Breast epithelium (tissue), 4 donors: ENCODE results near the gene USP15. TPM values are rescaled to one million over a fixed set of nuclear protein-coding genes. Genes with fewer than 3 reads are reported as not detected.
A peak's percentile ranks its signal among the peaks of the same experiment; 100 is the strongest.

Experiments used
- DNase-seq, 2 donors: peaks; one replicate each; pipeline ENCODE4 v3.0.0-alpha.2; 2019; ENCODE audit warnings: low spot score in 2 of 2
- H3K27ac ChIP-seq, 2 donors: fragments of 200-600 bp; sonication (generic) in 1 of 2; one replicate each; pipeline ENCODE4 v1.5.1; 2016 to 2019; ENCODE audit warnings: mild to moderate bottlenecking in 1 of 2
- H3K27me3 ChIP-seq, 2 donors: fragments of 200-600 bp; sonication (generic) in 1 of 2; one replicate each; pipeline versions ENCODE4 v1.5.1 to v1.6.0; 2017 to 2019; ENCODE audit warnings: control low read depth in 1 of 2, mild to moderate bottlenecking in 1 of 2
- H3K36me3 ChIP-seq: fragments of 200-600 bp; one replicate; pipeline ENCODE4 v1.5.1; 2019
- H3K4me1 ChIP-seq, 2 donors: fragments of 200-600 bp; sonication (generic); one replicate each; pipeline ENCODE4 v1.5.1; 2016 to 2019; ENCODE audit warnings: control low read depth in 1 of 2
- H3K4me3 ChIP-seq, 3 donors: fragments of 200-600 bp; sonication (generic); 1 replicate in 2 of 3; 2 replicates in 1 of 3; pipeline ENCODE4 v1.5.1; 2016 to 2019; ENCODE audit warnings: mild to moderate bottlenecking in 3 of 3, moderate library complexity in 2 of 3
- H3K9me3 ChIP-seq, 2 donors: fragments of 200-600 bp; sonication (generic) in 1 of 2; one replicate each; pipeline ENCODE4 v1.5.1; 2016 to 2019; ENCODE audit warnings: control low read depth in 1 of 2
- CTCF ChIP-seq, 3 donors: fragments of 450-650 bp; IDR thresholded peaks; one replicate each; pipeline ENCODE4 v1.5.1; 2016 to 2017; ENCODE audit warnings: antibody characterized with exemption in 3 of 3, mild to moderate bottlenecking in 3 of 3, moderate library complexity in 3 of 3
- POLR2A ChIP-seq: fragments of 450-650 bp; IDR thresholded peaks from one replicate; pipeline ENCODE4 v1.6.1; 2016; ENCODE audit warnings: antibody characterized with exemption, mild to moderate bottlenecking, moderate library complexity
- POLR2AphosphoS5 ChIP-seq, 3 donors: sonication (generic); formaldehyde crosslinking; IDR thresholded peaks; one replicate each; pipeline ENCODE4 v1.6.1; 2017; ENCODE audit warnings: antibody characterized with exemption in 3 of 3
- intact Hi-C: fragments of 100-400 bp; cut with DNase I; formaldehyde crosslinking; loops from one replicate; pipeline ENCODE4 v1.15.1; 2023; ENCODE audit warnings: low total_unique reads
- total RNA-seq, 3 donors: library from RNA; depleted of rRNA; stranded (reverse); fragments of >200 nt; gene quantifications; one replicate each; pipeline ENCODE4 v1.1.0, GENCODE V29; 2016

USP15 gene
- total RNA-seq, 3 donors from 2014 or later, result 65.9 to 234 (median 110) TPM

- intact Hi-C loops, result no loop called here
- H3K27ac ChIP-seq, result no peak overlapping the region
- H3K4me1 ChIP-seq, result no peaks in the 10 kb centered on the region
- H3K36me3 ChIP-seq, result no peaks in the 10 kb centered on the region
- no peak for DNase-seq
- no peaks in the 10 kb centered on the region for H3K9me3 ChIP-seq
- no peak overlapping the region for H3K4me3 ChIP-seq
- TF ChIP-seq CTCF (IDR thresholded peaks at IDR 0.05), result no peak
- H3K27me3 ChIP-seq, result no peaks in the 10 kb centered on the region
Observed at GRCh38 chr12:62256408-62257096, 3.7 kb upstream of the USP15 start.

GRCh38 chr12:62258231-62258630 is 2.0 kb upstream of the USP15 start:
- Histone ChIP-seq H3K27ac (no peak overlapping the region), H3K27me3 (no peaks in the 10 kb centered on the region), H3K4me3 (no peak overlapping the region), H3K9me3 (no peaks in the 10 kb centered on the region), H3K36me3 (no peaks in the 10 kb centered on the region), H3K4me1 (no peaks in the 10 kb centered on the region)
- DNase-seq, result no peak
- TF ChIP-seq POLR2A (no peak), CTCF (IDR thresholded peaks at IDR 0.05) (no peak), POLR2AphosphoS5 (IDR thresholded peaks at IDR 0.05) (no peak)
- intact Hi-C loops, result no loop called here

- intact Hi-C loops, result no loop called here
- H3K9me3 ChIP-seq, result no peaks in the 10 kb centered on the region
- H3K4me1 ChIP-seq, result no peaks in the 10 kb centered on the region
- peak overlapping the region; percentile 96 to 98 for H3K27ac ChIP-seq
- no peak for DNase-seq
- H3K4me3 ChIP-seq, result peak overlapping the region; percentile 90 to 100 (median 90)
- TF ChIP-seq POLR2AphosphoS5 (IDR thresholded peaks at IDR 0.05) (no peak), CTCF (IDR thresholded peaks at IDR 0.05) (no peak), POLR2A (no peak)
- H3K27me3 ChIP-seq, result no peaks in the 10 kb centered on the region
- H3K36me3 ChIP-seq, result no peaks in the 10 kb centered on the region
Observed at GRCh38 chr12:62258941-62259630, 1.1 kb upstream of the USP15 start.

- H3K4me1 ChIP-seq, result no peaks in the 10 kb centered on the region
- no peaks in the 10 kb centered on the region for H3K36me3 ChIP-seq
- DNase-seq, result no peak
- no peaks in the 10 kb centered on the region for H3K9me3 ChIP-seq
- peak overlapping the region; percentile 90 to 100 (median 90) for H3K4me3 ChIP-seq
- intact Hi-C loops, result no loop called here
- no peaks in the 10 kb centered on the region for H3K27me3 ChIP-seq
- TF ChIP-seq POLR2AphosphoS5 (IDR thresholded peaks at IDR 0.05), result no peak
- no peak for TF ChIP-seq POLR2A
- no peak for TF ChIP-seq CTCF (IDR thresholded peaks at IDR 0.05)
- peak overlapping the region; percentile 96 to 98 for H3K27ac ChIP-seq
Observed at GRCh38 chr12:62259631-62259992, 592 bp upstream of the USP15 start.
